ENCODE data around the gene NXPE3.

The NXPE3 gene

DNA sequence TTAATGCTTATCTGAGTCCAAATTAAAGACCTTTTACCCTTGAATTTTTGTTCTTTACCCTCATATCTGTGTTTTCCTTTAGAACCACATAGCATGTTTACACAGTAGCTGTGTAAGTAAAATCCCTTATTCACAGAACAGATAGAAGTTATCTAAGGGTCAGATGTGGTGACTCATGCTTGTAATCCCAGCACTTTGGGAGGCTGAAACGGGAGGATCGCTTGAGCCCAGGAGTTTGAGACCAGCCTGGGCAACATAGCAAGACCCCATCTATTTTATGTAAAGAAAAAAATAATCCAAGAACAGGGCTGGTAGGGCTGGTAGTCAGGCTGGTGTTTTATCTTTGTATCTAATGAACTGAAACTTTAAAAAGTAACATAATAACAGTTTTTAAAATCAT is 23.2 kb downstream of the NXPE3 start:
- DNase-seq (ENCODE audit: low read depth, low spot score): no peak

DNA sequence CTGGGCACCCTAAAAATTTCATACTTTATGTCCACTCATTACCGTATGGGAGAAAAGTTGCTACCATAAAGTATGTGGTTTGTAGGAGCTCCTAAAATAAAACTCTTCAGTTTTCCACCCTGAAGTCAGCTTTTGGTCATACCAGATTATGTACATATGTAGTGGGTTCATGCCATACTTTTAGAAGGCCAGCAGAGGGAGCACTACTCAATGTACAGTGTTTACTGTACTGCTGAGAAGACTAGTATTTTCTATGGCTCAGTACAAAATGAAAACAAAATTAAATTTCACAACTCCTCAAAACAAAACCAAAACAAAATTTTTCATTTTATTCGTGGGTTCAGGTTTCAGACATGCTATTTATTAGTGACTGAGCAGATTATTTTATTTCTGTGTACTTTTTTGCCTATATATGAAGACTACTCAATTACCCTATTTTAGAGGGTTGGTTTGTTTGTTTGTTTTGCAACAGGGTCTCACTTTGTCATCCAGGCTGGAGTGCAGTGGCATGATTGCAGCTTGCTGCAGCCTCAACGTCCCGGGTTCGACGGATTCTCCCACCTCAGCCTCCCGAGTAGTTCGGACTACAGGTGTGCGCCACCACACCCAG is 24.3 kb downstream of the NXPE3 start:
- DNase-seq (ENCODE audit: low read depth, low spot score): peak; percentile 75

DNA sequence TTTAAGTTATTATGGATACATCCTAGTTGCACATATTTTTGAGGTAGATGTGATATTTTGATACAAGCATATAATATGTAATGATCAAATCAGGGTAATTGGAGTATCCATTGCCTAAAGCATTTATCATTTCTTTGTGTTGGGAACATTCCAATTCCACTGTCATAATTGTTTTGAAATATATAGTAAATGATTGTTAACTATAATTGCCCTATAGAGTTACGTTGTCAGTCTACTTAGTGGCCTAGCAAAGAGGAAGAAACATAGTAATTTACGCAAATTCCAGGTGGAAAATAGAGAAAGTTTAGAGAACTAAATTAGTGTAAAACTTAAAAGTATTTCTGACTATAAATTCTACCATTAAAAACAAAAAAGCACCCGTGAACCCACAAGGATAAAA is 24.9 kb downstream of the NXPE3 start:
- DNase-seq (ENCODE audit: low read depth, low spot score): no peak

DNA sequence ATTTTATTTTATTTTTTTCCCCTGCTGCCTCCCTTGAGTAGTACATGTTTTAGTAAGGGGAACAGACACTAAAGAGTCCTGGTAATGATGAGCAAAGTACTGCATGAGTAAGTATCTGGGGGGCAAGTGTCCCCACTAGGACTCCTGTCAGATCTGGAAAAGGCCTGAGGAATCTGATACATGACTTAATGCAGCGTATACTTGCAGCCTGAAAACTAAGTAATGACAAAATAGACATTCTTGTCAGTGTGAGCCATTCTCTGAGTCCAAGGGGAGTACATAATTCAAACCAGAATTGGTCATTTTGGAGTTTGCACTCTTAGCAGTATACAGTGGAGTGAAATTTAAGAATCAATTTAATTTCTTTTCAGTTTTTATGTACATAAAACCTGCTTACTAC is 27.5 kb downstream of the NXPE3 start:
- DNase-seq (ENCODE audit: low read depth, low spot score): no peak

DNA sequence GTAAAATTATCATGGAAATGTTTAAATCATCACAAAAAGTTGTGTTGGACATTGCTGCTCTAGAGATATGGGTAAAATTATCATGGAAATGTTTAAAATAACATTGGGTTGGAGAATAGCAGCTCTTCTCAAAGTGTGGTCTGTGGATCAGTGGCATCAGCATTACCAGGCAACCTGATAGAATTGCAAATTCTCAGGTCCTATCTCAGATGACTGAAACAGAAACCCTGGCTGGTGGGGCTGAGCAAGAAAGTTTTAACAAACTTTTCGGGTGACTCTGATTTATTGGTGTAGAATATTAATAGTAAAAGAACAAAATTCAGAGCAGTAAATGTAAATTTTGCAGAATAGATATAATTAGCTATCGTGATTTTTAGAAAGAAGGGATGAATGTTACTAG is 28.9 kb downstream of the NXPE3 start:
- no peak for DNase-seq (ENCODE audit: low read depth, low spot score)

DNA sequence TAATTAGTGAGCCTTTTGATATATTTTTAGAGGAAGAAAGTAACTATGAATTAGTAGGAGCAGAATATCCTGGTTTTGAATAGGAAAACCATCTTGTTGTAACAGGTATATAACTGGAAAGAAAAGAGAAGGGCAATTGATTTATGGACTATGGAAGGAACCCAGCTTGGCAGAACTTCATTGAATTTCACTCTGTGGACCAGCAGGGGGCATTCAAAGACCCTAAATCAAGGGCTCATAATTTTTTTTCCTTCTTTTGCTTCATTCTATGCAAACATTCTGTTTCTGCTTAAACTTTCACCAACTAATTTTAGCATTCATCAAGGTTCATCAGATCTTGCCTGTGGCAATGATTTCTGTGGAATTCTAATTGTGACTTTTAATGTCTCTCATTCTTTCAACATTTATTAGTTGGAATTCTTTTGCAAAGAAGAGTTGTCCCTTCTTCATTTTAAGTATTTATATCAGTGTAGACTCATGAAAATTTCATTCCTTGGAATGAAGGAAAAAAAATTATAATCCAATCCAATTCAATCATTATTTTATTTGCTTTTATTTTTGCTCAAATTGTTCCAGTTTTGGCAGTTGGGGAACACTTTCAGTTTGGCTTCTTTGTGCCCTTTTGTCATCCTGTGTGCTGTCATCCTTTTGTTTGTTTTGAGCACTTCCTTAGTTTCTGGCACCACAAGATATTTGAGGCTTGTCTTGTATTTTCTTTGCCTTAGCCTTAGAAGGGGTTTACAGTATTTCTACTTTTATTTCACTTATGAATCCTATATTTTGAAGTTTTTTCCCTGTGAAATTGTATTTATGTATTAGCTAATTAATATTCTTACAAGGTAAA is 30.4 kb downstream of the NXPE3 start:
- DNase-seq (ENCODE audit: low read depth, low spot score): peak; percentile 60

DNA sequence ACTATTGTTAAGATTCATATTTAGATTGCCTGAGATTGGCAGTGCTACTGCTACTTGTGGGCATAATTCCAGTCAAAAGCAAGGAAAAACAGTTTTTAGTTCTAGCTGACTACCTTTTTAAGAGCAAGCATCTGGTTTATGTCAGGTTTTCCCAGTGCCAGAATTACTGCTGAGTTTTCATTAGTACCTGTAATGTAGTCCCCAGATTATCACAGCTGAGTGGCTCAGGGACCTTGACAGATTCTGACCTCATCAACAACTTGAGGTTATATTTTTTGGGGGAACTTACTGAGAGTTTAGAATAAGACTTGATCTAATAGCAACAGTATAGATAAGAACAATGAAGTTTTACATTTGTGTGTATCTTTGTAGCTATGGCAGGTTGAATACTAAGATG is 31.0 kb downstream of the NXPE3 start:
- no peak for DNase-seq (ENCODE audit: low read depth, low spot score)

DNA sequence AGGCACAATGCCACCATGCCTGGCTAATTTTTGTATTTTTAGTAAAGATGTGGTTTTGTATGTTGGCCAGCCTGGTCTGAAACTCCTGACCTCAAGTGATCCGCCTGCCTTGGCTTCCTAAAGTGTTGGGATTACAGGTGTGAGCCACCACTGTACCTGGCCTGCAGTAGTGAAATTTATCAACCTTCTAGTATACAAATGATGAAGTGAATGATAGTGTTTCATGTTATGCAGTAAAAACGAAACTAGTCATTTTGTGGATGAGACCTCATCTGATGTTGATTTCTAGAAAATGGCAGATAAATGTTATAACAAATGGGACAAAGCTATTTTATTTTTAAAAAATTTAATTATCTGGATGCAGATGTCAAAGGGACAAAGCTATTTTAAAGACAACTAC is 32.9 kb downstream of the NXPE3 start:
- no peak for DNase-seq (ENCODE audit: low read depth, low spot score)

DNA sequence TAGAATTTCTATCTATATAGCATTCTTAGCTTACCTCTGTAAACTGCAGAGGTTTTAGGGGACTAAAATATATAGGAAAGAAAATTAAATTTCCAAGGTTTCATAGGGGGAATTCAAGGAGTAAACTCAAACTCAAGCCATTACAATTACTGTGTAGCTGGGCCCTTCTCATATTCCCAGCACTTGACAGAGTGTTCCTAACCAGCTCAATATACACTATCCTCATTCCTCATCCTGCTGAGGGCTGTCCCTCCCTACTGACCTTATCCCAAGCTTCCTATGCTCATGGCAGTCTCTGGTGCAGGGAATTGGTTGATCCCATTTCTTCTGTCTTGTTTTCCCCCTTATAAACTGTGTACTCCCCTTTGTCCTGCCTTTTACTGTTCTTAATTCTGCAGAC is 33.9 kb downstream of the NXPE3 start:
- no peak for DNase-seq (ENCODE audit: low read depth, low spot score)

DNA sequence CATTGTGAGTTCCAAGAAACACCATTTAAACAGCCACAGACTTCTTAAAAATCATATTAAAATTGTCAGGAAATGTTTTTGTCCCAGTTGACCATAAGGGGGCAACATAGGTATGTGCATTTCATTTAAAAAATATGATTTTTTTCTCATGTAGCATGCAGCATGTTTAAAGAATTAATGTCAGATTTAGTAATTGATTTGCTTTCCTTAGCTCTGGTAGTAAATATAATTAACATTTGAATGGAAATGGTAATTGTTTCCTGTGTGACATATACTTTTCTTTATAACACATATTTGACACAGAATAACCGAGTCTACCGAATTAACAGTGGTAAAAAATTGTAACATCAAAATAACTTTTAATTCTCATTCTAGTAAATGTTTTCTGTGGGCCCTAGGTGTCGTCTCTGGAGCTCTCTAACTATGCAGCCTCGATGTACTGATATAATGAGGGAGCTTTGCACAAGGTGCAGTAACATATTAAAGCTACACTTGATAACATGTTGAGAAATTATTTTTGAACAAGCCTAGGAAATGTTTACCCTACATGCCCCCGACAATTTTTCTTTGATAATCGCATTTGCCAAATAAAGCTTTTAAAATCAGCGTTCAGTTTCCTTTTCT is 34.9 kb downstream of the NXPE3 start:
- peak; percentile 33 for DNase-seq (ENCODE audit: low read depth, low spot score)

DNA sequence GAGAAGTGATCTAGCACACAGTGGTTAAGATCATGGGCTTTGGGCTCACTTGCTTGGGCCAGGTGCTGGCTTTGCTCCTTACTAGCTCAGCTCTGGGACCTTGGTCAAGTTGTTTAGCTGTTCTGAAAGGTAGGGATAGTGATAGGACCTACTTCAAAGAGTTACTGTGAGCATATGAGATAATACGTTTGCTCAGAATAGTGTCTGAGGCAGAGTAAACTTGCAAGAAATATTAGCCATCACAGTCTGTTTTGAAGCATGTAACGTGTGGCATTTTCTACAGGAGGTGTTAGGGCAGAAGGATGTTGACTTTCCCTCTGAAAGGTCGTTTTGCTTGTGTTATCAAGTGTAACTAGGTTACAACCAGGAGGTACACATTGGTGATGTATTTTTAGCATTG is 35.8 kb downstream of the NXPE3 start:
- DNase-seq (ENCODE audit: low read depth, low spot score): no peak

DNA sequence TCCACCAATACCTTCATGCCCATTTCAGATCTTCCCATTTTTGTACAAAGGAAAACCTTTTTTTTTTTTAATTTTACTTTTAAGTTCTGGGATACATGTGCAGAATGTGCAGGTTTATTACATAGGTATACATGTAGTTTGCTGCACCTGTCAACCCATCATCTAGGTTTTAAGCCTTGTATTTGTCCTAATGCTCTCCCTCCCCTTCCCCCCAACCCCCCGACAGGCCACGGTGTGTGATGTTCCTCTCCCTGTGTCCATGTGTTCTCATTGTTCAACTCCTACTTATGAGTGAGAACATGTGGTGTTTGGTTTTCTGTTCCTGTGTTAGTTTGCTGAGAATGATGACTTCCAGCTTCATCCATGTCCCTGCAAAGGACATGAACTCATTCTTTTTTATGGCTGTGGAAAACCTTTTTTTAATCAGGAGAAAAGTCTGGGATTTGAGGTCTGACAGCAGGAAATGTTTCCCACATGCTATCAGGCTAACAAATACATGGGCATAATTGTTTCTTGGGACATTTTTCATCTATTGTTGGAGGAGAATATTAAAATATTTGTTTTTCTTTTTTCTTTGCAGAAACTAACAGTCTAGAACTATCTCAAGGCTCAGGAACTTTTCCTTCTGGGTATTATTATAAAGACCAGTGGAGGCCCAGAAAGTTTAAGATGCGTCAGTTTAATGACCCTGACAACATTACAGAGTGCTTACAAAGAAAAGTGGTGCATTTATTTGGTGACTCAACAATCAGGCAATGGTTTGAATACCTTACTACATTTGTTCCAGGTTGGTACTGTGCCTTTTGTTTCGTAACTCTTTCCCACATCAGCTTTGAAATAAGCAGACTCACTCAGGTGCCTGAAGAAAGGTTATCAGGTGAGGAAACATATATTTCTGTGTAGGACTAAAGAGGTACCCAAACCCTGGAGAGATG is 37.5 kb downstream of the NXPE3 start:
- DNase-seq (ENCODE audit: low read depth, low spot score): peak; percentile 38

DNA sequence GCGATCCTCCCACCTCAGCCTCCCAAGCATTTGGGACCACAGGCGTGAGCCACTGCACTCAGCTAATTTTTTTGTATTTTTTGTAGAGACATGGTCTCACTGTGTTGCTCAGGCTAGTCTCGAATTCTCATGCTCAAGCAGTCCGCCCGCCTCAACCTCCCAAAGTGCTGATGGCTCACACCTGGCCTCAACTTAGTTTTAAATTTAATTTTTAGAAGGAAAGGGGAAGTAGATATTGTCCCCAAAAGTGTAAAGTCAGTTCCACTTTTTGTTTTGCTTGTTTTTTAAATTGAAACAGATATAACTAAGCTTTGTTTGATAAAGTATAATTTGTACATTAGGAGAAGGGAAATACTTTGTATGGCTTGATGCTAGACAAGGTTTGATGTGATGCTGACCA is 39.0 kb downstream of the NXPE3 start:
- DNase-seq (ENCODE audit: low read depth, low spot score): no peak

DNA sequence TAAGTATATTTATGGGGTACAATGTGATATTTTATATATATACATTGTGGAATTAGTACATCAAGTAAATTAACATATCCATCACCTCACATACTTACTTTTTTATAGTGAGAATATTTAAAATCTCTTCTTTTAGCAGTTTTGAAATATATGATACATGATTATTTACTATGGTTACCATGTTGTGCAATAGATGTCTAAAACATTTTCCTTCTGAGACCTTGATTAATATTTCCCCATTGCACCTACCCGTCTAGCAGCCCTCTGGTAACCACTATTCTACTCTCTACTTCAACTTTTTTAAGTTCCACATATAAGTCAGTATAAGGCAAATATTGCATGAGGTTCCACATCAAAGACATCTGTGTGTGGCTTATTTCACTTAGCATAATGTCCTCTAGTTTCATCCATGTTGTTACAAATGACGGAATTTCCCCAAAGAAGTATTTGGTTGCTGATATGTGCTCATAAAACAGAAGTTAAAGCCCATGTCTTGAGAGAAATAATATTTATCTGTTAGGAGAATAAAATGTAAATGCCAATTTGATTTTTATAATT is 40.7 kb downstream of the NXPE3 start:
- DNase-seq (ENCODE audit: low read depth, low spot score): no peak

DNA sequence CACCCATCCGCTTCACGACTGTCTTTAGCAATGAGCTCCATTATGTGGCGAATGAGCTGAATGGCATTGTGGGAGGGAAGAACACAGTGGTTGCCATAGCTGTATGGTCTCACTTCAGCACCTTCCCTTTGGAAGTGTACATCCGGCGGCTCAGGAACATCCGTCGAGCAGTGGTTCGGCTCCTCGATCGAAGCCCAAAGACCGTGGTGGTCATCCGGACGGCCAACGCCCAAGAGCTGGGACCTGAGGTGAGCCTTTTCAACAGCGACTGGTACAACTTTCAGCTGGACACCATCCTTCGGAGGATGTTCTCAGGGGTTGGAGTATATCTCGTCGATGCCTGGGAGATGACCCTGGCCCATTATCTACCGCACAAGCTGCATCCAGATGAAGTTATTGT is 42.5 kb downstream of the NXPE3 start:
- no peak for DNase-seq (ENCODE audit: low read depth, low spot score)

DNA sequence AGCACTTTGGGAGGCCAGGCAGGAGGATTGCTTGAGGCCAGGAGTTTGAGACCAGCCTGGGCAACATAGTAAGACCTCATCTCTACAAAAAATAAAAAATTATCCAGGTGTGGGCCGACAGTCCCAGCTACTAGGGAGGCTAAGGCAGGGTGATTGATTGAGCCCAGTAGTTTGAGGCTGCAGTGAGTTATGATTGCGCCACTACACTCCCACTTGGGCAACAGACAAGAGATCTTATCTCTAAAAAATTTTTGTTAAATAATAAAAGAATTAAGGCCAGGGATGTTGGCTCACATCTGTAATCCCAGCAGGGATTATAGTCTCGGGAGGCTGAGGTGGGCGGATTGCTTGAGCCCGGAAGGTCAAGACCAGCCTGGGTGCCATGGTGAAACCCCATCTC is 44.5 kb downstream of the NXPE3 start:
- no peak for DNase-seq (ENCODE audit: low read depth, low spot score)

DNA sequence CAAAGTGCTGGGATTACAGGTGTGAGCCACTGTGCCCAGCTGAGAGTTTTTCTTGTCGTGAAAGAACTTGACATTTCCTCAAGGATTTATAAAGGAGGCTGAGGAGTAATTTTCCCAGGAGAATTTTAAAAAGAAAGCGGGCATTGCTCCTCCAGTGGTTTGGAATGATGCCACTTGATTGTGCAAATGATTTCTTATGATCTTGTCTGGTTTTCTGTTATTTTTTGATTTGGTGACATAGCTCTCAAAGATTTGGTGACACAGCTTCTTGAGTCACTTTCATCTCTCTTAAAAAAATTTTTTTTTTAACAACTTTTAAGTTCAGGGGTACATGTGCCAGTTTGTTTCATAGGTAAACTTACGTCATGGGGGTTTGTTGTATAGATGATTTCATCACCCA is 45.7 kb downstream of the NXPE3 start:
- no peak for DNase-seq (ENCODE audit: low read depth, low spot score)

DNA sequence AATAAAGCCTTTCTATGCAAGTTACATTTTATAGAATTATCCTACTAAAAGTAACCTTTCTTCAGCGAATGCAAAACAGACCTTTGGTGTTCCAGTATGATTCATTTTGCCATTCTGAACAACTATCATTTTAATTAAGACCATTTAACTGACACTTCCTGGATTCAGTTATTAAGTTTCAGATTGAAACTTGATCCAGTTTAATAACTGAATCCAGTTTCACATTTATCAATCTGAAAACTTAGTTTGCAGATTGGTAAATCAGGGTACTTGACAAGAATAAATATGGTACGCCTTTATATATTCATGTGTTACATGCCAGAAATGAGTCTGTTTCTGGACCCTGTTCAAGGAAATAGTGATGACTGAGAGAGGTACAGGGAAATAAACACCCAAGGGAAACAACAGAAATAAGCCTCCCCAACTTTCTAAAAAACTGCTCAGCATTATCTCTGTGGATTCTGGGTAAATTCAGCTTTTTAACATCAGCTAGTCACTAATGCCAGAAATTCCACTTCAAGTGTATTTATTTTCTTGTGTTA is 47.0 kb downstream of the NXPE3 start:
- peak; percentile 31 for DNase-seq (ENCODE audit: low read depth, low spot score)

DNA sequence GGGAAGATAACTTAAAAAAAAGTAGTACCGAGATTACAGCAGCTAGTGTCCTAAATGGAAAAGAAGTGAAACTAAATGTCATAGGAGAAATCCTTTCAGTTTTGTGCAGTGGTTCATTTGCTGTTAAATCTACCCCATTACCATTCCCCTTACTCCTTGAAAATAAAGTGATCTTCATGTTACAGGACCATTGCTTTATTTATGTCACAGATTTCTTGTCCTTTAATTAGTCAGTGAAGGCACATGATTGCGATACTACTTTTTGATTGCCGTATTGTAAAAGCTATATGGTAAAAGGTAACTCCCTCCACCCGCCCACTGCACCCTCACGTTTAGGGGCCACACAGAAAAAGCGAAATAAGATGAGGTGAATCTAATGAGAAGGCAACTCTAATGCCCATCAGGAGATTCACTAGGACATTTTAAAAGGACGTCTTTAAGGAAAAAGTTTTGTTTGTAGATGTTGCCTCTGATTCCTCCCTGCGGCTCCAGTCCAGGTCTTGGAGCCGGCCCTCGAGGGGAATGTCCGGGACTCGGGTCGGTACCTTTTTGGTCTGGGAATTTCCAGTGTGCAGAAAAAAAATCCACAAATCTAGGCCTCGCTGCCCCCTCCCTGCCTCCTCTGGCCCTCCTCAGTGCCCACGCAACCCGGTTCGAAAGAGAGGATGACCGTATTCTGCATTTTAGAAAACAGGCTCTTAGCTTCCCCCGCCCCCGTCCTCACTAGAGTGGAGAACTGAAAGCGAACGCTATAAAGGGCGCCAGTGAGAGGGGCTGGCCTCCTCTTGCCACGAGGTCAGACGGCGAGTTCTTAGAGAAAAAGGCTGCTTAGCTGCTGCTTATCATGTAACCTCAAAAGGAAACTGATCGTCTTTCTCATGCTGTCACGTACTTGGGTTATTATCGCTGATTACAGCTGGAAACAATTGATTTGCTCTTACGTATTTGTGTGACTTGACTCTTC is 48.5 kb downstream of the NXPE3 start:
- peak; percentile 87 for DNase-seq (ENCODE audit: low read depth, low spot score)

DNA sequence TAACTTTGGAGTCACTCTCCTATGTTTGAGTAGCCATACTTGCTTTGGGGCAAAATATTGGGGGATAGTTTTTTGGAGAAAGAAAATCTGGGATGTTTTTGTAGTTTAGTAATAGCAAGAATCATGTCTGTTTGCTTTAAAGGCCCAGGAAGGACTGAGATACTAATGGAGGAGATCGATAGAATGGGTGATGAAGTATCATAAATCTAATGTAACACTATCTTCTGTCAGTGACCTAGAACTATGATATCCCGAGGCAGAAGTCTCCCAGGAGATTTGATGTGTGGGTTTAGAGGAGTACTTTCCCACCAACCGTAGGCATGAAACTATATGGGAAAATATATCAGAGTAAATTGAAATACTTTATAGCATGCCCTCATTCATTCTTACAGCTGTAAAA is 49.3 kb downstream of the NXPE3 start:
- no peak for DNase-seq (ENCODE audit: low read depth, low spot score)
